Stimulated activated naive CD4-positive, alpha-beta T cell (primary cell): ENCODE data around the gene GRIN2D.

Source experiments
- DNase-seq, 6 experiments: peaks; one replicate each; lab custom pipeline; 2025; lab: John Stamatoyannopoulos, UW

GRIN2D gene

DNA sequence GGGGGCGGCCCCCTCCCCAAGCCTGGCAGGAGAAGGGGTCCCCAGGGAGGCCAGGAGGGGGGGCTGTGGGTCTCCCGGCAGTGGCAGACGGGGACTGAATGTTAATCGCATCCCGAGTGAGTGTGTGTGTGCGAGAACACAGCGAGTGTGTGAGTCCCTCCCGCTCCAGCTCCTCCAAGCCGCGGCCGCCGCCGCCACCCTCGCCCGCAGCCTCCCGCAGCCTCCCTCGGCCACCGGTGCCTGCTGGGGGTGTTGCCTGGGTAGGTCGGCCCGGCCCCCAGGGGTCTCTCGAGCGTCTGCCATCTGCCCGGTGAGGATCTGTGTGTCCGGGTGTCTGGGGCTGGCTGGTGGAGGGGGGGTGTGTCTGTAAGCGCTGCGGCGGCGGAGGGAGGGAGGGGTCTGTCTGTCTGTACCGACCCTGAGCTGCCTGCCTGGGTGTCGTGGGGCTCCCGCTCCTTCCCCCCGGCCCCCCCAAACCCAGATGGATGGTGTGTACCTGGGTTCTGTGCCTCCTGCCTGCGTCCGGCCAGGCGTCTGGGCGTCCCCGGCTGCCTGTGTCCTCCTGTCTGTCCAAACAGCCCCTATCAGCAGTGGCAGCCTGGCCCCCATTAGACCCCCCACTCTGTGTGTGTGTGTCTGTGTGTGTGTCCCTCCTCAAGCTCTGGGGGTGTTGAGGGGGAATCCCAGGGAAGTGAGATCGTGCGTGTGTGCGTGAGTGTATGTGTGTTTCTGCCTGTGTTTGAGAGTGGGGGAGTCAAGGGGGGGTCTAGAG lies at the start of gene GRIN2D:
Gene GRIN2D, plus strand, starts transcription at position 110 of the 772 bp plus-strand sequence. CDS start 4,725 bp downstream, outside the sequence.
- peak in 4 of 6 experiments; percentile 14 to 50 (median 34) for DNase-seq

DNA sequence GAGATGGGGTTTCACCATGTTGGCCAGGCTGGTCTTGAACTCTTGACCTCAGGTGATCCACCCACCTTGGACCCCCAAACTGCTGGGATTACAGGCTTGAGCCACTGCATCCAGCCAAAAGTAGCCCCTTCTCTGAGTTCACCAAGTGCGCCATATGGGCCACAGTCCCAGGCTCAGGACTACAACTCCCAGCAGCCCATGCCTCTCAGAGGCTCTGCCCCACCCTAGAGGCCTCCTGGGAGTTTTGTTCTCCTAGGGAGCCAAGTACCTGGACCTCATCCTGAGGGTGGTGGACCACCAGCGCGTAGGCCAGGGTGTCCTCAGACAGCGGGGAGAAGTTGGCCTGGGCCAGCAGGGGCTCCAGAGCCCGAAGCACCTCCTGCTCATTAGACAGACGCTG lies 48.6 kb upstream of the GRIN2D start:
- no peak for DNase-seq

DNA sequence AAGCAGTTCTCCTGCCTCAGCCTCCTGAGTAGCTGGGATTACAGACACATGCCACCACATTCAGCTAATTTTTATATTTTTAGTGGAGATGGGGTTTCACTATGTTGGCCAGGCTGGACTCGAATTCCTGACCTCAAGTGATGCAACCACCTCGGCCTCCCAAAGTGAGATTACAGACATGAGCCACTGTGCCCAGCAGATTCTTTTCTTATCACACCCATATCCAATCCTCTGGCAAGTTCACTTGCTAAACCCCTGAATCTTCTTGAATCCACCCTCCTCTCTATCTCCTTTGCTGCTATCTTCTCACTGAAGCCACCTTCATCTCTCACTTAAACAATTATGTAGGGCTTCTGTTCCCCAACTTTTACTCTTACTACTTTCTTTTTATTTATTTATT lies 47.3 kb upstream of the GRIN2D start:
- no peak for DNase-seq

DNA sequence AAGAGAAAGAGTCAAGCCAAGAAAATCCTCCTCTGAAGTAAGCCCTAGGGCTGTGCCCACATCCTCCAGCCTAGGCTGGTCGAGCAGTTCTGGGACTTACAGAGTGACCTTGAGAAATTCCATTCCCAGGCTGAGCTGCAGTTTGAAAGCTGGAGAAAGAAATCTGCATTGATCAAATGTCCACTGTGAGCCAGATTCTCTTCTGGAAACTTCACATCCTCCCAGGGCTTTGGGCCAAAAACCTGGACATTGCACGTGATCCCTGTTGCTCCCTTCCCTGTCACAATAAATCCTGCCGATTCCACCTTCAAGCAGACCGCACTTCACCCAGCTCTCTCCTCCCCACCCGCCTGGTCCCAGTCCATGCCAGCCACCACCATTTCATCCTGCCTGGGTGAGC lies 45.4 kb upstream of the GRIN2D start:
- no peak for DNase-seq

DNA sequence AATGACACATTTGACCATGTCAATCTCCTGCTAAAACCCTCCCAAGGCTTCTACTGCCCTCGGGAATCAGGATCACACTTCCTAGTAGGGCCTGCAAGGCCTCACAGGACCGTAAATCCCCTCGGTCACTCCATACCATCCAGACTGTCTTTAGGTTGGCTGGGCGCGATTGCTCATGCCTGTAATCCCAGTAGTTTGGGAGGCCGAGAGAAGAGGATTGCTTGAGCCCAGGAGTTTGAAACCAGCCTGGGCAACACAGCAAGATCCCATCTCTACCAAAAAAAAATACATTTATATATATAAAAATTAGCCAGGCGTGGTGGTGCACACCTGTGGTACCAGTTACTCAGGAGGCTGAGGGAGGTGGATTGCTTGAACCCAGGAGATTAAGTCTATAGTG lies 44.7 kb upstream of the GRIN2D start:
- no peak for DNase-seq

DNA sequence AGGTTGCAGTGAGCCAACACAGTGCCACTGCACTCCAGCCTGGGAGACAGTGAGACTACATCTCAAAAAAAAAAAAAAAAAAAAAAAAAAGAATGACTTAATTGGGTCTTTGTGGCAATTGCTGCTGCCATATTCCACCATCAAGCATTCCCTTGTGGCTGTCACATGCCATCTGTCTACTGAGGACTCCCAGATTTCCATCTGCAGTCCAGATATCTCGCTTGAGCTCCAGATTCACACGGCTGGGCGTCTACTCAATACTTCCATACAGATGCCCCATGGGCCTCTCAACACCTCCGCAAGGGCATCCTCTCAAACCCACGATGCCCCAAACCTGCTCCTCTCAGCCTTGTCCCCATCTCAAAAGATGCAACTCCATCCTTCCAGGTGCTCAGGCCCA lies 42.6 kb upstream of the GRIN2D start:
- no peak for DNase-seq

DNA sequence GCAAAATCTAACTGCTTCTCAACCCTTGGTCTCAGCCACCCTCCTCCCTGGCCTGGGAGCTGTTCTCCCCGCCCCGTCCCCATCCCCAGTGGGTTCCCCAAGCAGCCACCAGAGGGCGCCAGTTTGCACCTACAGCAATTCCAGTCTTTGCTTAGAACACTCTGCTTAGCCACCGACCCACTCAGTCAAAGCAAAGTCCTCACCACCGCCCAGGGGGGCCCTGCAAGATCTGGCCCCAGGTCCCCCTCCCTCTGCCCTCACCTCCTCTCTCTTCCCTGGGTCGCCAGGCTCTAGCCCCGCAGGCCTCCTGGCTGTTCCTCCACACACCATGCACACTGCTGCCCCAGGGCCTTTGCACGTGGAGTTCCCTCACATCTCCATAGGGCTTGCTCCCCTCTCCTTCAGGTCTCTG lies 42.1 kb upstream of the GRIN2D start:
- DNase-seq = peak; percentile 44 to 75 (median 67)

DNA sequence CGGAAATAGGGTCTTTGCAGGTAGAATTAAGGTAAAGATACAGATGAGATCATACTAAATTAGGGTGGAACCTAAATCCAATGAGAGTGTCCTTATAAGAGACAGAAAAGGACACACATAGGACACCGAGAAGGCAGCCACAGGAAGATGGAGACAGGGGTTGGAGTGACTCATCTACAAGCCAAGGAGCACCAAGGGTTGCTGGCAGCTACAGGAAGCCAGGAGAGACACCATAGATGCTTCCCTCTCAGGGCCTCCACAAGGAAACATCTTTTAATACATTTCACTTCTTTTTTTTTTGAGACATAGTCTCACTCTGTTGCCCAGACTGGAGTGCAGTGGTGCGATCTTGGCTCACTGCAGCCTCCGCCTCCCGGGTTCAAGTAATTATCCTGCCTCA lies 39.8 kb upstream of the GRIN2D start:
- no peak for DNase-seq

DNA sequence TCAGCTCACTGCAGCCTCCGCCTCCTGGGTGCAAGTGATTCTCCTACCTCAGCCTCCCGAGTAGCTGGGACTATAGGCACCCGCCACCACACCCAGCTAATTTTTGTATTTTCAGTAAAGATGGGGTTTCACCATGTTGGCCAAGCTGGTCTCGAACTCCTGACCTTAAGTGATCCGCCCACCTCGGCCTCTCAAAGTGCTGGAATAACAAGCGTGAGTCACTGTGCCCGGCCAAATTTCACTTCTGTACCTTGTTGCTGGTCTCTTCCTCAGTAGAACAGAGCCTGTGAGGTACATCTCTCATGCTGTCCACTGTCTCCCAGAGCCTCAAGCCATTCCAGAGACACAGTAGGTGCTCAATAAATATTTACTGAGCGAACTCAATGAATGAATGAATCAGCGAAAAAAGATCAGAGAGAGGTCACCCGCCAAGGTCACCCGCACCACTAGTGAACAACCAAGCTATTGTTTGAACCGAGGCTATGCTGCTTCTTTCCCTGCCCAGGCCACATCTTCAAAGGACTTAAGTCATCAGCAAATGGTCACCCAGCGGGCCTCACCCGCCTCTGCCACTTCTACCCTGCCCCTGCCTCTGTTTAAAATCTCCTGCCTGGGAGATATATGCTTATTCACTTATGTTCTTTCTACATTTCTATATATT lies 39.0 kb upstream of the GRIN2D start:
- no peak for DNase-seq

DNA sequence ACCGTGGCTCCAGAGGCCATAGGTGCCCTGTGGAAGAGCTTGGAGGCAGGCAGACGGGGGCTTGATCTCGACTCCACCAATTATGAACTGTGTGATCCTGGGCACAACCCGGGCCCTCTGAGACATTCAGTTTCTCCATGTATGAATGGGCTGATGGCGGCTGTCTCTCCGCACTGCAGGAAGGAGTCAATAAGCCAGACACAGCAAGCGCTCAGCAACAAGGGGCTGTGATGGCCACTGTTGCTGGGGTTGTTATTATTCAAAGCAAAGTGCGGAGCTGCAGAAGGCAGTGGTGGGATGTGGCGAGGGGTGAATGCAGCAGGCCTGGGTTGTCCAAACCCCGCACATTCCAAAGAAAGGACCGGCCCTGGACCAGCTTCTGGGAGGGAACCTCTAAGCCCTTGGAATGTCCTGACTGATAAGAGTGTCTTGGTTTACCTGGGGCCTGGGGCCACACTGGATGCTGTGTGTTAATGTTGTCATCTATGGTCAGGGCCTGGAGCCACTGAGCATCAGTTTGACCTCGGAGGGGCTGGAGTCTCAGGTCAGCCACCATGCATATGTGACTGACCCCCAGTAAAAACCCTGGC lies 38.0 kb upstream of the GRIN2D start:
- DNase-seq = no peak

DNA sequence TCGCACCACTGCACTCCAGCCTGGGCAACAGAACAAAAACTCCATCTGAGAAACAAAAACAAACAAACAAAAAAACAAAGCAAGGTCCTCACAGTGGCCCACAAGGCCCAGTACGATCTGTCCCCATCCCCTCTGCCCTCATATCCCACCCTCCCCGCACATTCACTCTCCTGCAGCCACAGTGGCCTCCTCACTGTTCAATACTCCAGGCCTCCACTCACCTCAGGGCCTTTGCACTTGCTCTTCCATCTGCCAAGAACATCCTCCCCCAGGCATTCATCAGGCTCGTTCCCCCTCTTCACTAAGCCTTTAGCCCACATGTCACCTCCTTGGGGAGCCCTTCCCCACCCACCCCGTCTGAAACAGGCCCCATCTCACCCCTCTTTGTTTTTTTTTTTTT lies 34.3 kb upstream of the GRIN2D start:
- DNase-seq = no peak

DNA sequence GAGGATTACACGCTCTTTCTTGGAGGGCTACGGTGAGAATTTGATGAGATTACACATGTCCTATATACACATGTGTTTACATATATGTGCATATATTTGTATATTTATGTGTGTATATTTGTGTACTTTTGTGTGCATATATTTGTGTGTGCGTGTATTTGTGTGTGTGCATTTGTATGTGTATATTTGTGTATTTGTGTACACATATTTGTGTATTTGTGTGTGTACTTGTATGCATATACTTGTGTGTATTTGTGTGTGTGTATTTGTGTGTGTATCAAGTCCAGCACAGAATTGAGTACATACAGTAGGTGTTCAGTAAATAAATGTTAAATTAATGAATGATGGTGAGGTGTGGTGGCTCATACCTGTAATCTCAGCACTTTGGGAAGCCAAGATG lies 31.6 kb upstream of the GRIN2D start:
- DNase-seq = no peak

DNA sequence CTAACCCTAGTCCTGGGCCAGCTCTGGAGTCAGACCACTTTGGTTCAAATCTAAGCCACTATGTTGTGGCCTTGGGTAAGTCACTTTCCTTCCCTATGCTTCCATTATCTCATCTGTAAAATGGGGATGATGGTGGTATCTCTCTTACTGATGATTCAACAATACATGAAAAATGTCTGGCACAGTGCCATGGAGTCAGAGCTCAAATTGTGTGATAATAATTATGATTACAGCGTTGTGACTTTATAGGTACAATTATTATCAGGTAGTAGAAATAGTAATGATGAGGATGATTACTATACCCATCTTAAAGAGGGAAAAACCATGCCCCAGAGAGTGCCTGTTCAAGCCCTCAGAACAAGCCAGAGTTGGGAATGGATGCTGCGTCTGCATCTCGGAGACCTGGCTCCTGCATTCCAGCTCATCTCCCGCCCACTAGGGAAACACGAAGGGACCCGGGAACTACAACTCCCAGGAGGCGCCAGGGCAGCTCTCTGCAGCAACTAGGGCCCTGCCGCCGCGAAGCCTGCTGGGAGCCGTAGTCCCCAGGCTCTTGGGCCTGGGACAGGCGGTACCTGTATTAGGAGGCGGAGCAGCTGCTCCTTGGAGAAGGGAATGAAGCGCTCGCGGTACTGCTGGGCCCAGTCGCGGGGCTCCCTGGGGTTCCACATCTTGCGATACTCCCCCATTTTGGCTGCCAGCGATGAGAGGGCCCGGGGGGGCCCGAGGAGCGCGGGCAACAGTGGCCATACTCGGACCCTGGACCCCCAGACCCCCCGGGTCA lies 30.6 kb upstream of the GRIN2D start:
- DNase-seq = peak; percentile 80 to 89 (median 84)

DNA sequence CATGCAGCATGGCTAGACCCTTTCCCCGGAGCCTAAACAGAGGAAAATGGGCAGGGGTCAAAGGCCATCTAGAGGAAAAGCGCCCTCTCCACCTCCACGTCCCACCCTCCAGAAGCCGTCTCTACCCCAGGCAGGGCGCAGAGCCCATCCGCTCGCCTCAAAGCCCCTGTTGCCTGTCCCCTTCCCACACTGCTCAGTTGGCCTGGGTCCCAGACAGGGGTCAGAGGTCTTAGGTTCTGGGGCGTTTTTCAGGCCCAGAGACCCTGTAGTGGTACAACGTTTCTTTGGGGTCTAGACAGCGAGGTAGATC lies 30.0 kb upstream of the GRIN2D start:
- peak in 1 of 6 experiments; percentile 42 for DNase-seq

DNA sequence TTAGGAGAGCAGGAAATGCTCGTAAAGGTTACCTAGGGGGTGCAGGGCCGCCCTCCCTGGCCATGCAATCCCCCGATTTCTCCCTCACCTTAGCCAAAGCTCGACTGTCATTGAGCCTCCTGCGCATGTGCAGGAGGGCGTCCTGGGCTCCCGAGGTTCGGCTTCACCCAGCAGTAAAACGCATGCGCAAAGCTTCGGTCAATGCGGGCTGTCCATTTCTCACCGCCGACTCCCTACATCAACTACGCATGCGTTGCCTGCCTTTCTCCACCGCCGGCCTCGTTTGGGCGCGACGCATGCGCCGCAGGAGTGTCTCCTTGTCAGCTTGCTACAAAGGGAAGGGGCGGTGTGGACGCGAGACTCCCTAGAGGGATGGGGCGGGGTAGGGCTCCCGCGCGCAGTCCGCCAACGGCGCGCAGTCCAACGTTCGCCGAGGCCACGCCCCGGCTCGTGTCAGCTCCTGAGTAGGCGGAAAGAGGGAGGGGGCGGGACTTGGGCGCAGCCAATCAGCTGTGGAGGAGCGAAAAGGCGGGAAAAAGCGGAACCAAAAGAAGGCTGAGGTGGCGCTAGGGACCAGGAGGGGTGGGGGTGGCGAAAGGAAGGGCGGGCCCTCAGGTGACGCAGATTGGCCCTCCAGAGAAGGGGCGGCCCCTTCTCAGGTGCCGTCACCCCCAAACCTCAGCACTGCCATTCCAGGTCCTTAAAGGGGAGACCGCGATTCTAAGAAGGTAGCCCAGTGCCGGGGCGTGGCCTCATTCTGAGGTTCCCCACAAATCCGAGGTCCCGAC lies 29.5 kb upstream of the GRIN2D start, which contains the start of the genes SYNGR4 and TMEM143:
Gene SYNGR4, plus strand, starts transcription at position 558 of the 788 bp plus-strand sequence. CDS start 1,476 bp downstream, outside the sequence.
Gene TMEM143, minus strand, starts transcription at position 131 of the 788 bp plus-strand sequence. Its CDS starts 20 bp downstream, at position 111.
- peak; percentile 95 to 99 (median 98) for DNase-seq

DNA sequence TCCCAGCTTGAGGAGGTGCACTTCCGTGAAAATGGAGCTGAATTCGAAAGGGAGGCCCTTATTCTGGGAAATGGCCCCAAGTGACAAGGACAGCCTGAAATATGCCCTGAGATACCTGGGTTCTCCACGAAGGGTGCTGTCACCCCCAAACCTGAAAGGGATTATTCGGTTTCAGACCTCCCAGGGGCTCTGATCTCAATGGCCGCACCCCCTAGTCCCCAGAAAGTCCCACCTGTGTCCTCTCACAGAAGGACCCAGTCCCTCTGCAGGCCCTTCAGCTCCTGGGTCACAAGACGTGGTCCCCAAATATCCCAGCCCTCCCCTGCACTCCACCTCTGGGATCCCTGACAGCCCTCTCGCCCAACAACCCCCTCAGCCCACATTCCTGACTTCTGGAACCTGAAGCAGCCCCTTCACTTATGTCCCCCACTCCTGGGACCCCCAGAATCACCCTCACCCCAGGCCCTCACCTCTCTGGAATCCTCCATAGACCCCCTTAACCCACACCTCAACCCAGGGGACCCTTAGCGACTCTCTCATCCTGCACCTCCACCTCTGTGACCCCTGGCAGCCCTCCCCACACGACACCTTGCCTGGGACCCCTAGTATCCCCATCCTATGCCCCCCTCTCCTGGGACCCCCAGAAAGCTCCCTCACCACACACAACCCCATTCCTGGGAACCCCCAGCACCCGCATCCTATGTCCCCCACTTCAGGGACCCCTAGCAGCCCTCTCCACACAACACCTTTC lies 28.7 kb upstream of the GRIN2D start:
- no peak for DNase-seq

DNA sequence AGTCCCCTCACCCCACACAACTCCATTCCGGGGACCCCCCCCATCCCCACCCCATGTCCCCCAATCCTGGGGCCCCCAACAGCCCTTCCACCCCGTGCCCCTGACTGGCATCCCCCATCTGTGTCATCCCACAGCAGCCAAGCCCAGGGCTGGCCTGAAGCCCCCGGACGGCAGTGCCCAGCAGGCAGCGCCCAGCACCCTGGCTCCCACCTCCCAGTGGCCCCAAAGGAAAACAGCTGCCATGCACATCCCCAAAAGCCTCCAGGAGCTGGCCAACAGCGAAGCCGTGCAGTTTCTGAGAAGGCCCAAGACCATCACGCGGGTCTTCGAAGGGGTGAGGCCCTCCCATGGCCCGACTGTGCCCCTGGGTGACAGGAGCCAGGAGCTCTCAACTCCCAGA lies 27.9 kb upstream of the GRIN2D start:
- no peak for DNase-seq

DNA sequence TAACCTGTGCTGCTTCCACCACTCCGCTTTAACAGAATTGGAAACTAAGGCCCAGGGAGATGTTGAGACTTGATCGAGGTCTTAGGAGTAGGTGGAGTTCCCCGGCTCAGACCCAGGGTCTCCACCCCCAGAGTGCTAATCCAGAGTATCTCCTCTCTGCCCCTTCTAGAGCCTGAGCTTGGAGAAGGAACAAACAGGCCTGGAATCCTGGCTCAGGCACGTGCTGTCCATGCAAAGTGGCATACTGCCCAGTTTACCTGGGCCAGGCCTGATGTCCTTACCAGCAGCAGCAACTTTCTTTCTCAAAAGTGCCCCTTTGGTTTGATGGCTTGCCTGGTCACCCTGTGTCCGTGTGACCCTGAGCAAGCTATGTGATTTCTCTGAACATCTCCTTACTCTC lies 25.6 kb upstream of the GRIN2D start:
- DNase-seq = no peak

DNA sequence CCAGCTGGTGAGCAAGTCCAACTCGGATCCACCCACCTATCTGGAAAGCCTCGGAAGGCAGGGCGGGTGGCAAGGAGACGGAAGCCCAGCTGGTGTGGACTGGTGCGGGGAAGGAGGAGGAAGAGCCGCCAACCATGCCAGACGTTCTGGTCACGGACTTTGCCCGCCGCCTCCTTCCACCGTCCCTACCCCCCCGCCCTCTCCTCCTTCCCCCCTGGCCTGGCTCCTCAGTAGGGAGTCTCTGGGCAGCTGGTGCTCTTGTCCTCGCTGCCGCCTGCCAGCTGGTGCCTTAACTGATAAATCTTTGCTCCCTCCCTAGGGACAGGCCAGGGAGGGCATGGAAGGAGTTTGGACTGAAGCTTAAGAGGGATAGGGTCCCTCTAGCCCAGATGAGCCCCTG lies 24.5 kb upstream of the GRIN2D start:
- no peak for DNase-seq

DNA sequence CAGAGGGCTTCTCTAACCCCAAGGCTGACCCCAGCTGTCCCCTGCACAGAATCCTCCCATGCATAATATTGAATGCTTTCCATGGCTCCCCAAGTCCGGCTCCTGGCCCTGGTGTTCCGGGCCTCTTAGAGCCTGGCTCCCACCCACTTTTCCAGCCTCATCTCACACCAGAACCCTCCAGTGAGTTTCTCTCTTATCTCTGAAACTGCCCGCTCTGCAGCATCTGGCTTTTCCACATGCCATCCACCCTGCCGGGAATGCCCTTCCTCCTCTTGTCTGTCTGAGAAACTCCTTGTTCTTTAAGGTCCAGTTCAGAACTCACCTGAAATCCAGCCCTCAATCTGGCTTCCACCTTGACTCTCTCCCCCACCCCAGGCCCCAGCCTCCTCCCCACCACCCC lies 22.5 kb upstream of the GRIN2D start:
- no peak for DNase-seq

DNA sequence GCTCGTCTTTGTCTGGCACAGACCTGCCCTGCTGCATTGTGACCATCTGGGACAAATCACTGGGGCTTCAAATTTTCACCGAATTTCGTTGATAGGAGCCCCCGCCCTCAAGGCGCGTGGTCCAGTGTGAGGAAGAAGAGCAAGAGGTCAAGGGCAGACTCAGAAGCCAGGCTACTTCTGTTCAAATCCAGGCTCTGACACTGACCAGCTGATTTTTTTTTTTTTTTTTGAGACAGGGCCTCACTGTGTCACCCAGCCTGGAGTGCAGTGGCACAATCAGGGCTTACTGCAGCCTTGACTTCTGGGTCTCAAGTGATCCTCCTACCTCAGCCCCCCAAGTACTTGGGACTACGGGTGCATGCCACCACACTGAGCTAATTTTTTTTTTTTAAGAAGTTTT lies 22.1 kb upstream of the GRIN2D start:
- DNase-seq = no peak
